Measurements from ENCODE around the gene SUMF2.
"Not testable (repeated sequence)": the region's sequence is repeated elsewhere in the genome, so short reads cannot be mapped to it uniquely, and the experiment has no call there.

The SUMF2 gene

DNA sequence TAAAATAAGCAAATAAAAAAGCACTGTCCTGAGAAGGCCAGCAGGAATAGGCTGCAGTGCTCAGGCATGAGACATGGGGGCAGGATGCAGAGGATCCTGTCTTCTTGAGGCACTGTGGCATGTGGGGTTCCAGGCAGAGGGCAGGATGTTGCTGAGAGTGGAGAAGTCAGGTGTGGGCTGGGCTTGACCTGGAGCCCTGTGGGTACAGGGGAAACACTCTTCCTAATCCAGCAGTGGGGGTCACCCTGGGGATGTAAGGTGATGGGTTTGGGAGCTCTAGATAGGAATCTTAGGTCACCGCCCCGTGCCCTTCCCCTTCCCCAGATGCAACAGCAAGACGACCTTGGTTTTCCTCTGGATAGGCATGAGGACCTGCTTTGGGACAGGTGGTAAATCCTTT lies 13.6 kb downstream of the SUMF2 start:
- FAIRE-seq, result no peak
- TF ChIP-seq, protein P1, sequence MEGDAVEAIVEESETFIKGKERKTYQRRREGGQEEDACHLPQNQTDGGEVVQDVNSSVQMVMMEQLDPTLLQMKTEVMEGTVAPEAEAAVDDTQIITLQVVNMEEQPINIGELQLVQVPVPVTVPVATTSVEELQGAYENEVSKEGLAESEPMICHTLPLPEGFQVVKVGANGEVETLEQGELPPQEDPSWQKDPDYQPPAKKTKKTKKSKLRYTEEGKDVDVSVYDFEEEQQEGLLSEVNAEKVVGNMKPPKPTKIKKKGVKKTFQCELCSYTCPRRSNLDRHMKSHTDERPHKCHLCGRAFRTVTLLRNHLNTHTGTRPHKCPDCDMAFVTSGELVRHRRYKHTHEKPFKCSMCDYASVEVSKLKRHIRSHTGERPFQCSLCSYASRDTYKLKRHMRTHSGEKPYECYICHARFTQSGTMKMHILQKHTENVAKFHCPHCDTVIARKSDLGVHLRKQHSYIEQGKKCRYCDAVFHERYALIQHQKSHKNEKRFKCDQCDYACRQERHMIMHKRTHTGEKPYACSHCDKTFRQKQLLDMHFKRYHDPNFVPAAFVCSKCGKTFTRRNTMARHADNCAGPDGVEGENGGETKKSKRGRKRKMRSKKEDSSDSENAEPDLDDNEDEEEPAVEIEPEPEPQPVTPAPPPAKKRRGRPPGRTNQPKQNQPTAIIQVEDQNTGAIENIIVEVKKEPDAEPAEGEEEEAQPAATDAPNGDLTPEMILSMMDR (IDR thresholded peaks at IDR 0.05; ENCODE audit: insufficient read depth, missing control alignments), result no peak
- no peak for DNase-seq (ENCODE audit: insufficient read length, low spot score)

DNA sequence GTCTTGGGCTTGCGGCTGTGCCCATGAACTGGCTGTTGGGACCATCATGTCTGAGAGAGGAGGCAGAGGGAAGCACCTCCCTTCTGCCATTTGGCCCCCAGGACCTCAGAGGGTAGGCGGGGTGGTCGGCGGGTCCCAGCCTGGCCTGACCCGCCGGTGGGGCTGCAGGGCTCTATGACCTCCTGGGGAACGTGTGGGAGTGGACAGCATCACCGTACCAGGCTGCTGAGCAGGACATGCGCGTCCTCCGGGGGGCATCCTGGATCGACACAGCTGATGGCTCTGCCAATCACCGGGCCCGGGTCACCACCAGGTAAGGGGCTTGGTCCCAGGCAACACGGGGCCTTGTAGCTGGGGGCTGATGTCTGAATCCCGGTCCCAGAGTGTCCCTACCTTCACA lies 14.1 kb downstream of the SUMF2 start:
- no peak for DNase-seq (ENCODE audit: insufficient read length, low spot score)
- no peak for FAIRE-seq
- TF ChIP-seq, protein P1 (IDR thresholded peaks at IDR 0.05; ENCODE audit: insufficient read depth, missing control alignments), result no peak

DNA sequence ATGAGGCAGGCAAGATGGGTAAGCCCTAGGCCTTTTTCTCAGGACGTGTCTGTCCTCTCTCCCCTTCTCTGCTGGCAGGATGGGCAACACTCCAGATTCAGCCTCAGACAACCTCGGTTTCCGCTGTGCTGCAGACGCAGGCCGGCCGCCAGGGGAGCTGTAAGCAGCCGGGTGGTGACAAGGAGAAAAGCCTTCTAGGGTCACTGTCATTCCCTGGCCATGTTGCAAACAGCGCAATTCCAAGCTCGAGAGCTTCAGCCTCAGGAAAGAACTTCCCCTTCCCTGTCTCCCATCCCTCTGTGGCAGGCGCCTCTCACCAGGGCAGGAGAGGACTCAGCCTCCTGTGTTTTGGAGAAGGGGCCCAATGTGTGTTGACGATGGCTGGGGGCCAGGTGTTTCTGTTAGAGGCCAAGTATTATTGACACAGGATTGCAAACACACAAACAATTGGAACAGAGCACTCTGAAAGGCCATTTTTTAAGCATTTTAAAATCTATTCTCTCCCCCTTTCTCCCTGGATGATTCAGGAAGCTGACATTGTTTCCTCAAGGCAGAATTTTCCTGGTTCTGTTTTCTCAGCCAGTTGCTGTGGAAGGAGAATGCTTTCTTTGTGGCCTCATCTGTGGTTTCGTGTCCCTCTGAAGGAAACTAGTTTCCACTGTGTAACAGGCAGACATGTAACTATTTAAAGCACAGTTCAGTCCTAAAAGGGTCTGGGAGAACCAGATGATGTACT lies 15.5 kb downstream of the SUMF2 start:
- no peak for DNase-seq (ENCODE audit: insufficient read length, low spot score)
- FAIRE-seq, result no peak
- TF ChIP-seq, protein P1 (IDR thresholded peaks at IDR 0.05; ENCODE audit: insufficient read depth, missing control alignments), result peak; percentile 34

DNA sequence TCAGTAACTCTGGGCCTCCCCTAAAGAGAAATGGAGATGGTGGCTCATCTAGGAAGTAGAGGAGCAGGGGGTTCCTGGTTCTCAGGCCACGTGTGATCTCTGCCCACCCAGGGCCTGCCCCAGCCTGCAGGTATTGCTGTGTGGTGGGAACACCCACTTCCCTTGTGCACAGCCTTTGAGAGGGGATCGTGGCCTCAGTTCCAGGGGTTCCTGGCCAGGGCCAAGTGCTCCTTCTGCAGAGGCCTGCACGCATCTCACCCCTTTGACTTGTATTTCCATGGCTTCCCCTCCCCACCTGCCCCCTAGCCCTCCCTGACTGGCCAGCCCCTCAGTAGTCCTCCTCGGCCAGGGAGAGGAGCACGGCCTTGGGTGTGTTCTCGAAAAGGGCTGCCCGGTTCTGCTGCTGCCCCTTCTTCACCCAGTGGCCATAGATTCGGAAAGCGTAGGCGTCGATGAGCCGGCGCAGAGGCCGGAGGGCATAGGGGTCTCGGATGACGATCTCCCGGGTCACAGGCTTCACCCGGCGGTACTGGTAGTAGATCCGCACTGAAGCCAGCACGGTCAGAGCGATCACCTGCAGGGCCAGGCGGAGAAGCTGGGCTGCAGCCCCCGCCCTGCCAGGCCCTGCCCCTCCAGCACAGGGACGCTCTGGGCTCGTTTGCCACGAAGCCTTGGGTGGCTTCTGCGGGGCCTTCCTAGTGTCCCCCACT lies 16.8 kb downstream of the SUMF2 start:
- FAIRE-seq; DNase-seq (ENCODE audit: insufficient read length, low spot score): not testable (repeated sequence)

DNA sequence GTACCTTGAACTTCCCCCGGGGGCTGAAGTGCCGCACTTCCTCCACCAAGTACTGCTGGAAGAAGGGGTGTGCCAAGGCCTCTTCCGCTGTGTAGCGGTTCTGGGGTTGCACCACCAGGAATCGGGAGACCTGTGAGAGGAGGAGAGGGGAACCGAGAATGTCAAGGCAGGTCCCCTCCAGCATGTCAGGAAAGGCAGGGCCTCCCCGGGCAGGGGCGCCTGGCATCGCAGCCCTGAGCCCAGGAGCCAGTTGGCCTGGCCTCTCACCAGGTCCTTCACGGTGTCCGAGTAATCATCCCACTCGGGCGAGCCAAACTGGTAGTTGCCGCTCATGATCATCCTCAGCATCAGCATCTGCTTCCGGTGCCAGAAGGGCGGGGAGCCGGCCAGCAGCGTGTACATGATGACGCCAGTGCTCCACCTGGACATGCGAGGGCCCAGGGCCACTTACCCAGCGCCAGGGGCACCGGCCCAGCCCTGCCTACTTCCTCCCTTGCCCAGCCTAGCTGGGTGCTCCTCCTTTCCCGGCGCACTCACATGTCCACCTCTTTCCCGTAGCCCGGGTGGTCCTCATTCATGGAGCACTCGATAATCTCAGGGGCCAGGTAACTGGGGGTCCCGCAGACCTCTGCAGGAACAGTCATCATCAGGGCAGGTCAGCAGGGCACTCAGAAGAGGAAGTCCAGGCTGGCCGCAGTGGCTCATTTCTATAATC lies 17.7 kb downstream of the SUMF2 start:
- DNase-seq (ENCODE audit: insufficient read length, low spot score) (no peak), FAIRE-seq (no peak)
- TF ChIP-seq, protein P1 (IDR thresholded peaks at IDR 0.05; ENCODE audit: insufficient read depth, missing control alignments), result no peak

DNA sequence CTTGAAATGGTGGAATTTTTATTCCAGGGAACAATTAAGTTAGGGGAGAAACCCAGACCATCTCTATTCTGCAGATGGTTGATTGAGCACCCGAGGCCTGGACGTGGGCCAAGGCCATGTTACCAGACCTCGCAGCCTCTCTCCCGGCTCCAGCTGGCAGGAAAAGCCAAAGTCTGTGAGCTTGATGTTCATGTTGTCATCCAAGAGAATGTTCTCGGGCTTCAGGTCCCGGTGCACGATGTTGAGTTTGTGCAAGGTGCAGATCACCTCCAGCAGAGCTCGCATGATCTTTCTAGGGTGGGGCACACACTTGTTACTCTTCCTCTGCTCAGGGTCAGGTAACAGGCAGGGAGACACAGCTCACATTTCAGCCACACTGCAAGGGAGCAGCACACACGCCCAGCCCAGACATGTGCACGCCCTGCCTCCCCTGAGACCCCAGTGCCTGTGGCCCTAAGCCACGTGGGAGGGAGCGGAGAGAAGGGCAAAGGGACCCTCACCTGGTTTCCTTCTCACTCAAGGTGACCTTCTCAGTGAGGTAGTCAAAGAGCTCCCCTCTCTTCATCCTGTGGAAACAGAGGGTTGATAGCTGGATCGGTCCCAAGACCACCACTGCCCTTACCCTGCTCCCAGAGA lies 19.2 kb downstream of the SUMF2 start:
- no peak for DNase-seq (ENCODE audit: insufficient read length, low spot score)
- TF ChIP-seq, protein P1 (IDR thresholded peaks at IDR 0.05; ENCODE audit: insufficient read depth, missing control alignments), result no peak
- no peak for FAIRE-seq

DNA sequence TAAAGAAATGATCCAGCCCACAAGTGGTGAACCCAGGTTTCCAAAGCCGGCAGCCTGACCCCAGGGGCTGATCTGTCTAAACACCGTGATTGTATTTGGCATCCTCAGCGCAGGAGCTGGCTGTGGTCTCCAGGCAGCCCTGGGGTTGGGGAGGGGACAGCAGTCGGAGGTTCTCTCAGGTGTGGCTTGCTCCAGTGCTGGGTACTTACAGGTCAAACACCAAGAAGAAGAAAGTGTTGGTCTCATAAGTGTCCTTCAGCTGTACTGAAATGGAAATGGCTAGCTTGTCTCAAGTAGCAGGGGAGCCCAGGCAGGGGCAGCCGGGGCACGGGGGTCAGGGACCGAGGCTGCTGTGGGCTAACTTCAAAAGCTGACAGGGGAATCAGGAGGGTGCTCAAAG lies 22.7 kb downstream of the SUMF2 start:
- DNase-seq (ENCODE audit: insufficient read length, low spot score), result no peak
- no peak for FAIRE-seq
- TF ChIP-seq, protein P1 (IDR thresholded peaks at IDR 0.05; ENCODE audit: insufficient read depth, missing control alignments), result no peak
